Testis (tissue), 2 donors: Measurements from ENCODE around the gene STX4.

Experiments
- CTCF ChIP-seq, 3 experiments: fragments of 450-650 bp in 2 of 3; fragments of 200-600 bp in 1 of 3; sonication (generic) in 1 of 3; IDR thresholded peaks; one replicate each; pipeline ENCODE4 v1.5.1; 2016 to 2019; ENCODE audit warnings: antibody characterized with exemption in 3 of 3, mild to moderate bottlenecking in 2 of 3, moderate library complexity in 1 of 3
- POLR2A ChIP-seq: fragments of 450-650 bp; IDR thresholded peaks from one replicate; pipeline ENCODE4 v1.6.1; 2017; ENCODE audit warnings: antibody characterized with exemption, mild to moderate bottlenecking, moderate library complexity

- TF ChIP-seq CTCF (IDR thresholded peaks at IDR 0.05) (no peak), POLR2A (no peak)
Measured at GRCh38 chr16:31000671-31001382, 32.5 kb upstream of the STX4 start.
